ENCODE results near the gene CCAR1.

GRCh38 chr10:68784476-68784875 is 63.4 kb downstream of the CCAR1 start:
- TF ChIP-seq CTCF (IDR thresholded peaks at IDR 0.05; ENCODE audit: poor library complexity, severe bottlenecking), result no peak
- no peak for TF ChIP-seq TAF1 (IDR thresholded peaks at IDR 0.05; ENCODE audit: low read depth)
- no peak for TF ChIP-seq EP300 (conservative IDR thresholded peaks at IDR 0.05; ENCODE audit: poor library complexity, severe bottlenecking)
- TF ChIP-seq EZH2 (IDR thresholded peaks at IDR 0.05; ENCODE audit: borderline replicate concordance, insufficient read depth, low read length, poor library complexity, severe bottlenecking), result no peak
- no peak for TF ChIP-seq REST (IDR thresholded peaks at IDR 0.05; ENCODE audit: borderline replicate concordance)
- TF ChIP-seq POLR2AphosphoS5 (IDR thresholded peaks at IDR 0.05), result no peak
- no peak for TF ChIP-seq MXI1 (conservative IDR thresholded peaks at IDR 0.05; ENCODE audit: poor library complexity, severe bottlenecking)
- no peak for TF ChIP-seq RAD21 (conservative IDR thresholded peaks at IDR 0.05)

Measured in neural cell (in vitro differentiated cells).